ENCODE results near the gene SORCS2.

The SORCS2 gene

GRCh38 chr4:7709431-7709830 is 517.1 kb downstream of the SORCS2 start:
- no peak for DNase-seq

- DNase-seq, result no peak
Observed at GRCh38 chr4:7710126-7710525, 517.8 kb downstream of the SORCS2 start.

DNA sequence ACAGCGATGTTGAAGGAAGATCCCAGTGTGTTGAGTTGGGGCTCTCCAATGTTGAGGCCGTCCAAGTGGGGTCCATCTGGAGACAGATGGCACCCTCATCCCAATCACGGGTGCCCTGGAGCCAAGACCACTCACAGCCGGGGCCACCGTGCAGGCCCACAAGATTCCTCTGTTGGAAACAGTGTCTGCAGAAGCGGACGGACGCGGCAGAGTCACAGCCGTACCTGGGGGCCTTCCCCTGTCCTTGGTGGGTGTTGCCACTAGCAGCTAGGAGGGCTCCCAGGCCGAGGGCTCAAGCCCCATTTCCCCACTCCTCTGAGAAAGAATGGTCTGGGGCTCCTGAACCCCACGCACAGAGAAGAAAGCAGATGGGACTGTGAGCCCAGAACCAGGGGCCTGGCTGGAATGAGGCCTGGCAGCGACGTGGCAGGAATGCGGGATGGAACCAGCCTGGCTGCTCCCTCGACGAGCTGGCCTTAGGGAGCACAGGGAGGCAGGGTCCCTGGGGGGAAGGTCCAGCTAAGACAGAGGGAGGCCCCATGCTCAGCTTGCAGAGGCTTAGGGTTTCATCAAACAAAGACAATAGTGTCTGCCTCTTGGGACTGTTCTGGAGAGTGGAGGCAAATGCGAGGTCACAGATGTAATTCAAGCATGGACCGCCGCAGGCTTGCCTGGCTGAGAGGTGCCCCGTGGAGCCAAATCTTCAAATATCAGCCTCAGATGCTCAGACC is 518.4 kb downstream of the SORCS2 start:
- no peak for DNase-seq

DNA sequence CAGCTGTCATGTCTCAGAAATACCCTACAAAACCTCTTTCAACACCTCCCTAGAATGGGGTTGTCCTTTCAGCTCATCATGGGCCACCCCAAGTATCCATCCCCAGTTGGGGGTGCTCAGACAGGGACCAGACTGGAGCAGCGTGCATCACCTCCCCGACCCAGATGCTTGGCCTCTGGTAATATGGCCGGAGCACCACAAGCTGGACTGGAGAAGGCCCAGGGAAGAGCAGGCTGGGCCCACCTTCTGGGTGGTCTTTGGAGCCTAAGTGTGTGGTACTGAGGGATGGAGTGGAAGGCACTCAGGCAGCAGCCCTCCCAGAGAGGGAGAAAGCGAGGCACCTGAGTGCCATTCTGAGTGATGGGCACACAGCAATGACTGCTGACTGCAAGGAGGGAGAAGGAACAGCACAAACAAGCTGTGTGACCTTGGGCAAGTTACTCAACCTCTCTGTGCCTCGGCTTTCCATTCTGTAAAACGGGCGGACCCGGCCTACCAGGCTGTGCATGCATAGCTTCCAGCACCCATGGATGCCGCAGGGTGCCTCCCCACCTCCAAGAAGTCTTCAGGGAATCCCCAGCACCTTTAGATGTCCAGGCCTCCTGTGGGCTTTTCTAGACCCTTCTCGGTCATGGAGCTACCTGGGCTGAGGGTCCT is 519.1 kb downstream of the SORCS2 start:
- no peak for DNase-seq

DNA sequence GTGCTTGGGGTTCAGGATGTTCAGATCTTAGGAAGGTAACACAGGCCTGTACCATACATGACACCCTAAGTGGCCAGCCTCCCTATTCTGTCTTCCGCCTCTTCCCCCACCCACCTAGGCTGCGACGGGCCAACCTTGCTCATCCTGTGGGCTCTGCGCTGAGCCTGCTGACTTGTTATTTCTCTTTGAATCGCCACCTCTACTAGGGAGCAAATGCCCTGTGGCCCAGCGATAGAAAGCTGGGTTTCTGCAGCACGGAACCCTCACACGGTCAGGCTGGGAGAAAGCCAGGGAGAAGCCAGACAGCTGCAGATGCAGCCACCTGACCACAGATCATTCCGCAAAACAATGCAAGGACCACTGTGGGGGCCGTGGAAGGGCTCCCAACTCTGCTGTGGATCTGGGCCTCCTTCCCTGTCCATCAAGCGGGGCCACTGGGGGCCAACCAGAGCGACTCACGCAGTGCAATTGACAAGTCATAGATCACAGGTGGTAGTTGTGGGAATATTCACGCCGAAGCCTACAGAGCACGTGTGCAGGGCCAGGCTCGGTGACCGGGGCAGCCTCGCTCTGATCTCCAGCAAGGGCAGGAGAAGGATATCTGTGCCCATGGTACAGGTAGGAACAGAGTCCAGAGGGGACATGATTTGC is 519.8 kb downstream of the SORCS2 start:
- DNase-seq, result no peak

GRCh38 chr4:7713757-7714156 is 521.4 kb downstream of the SORCS2 start:
- no peak for DNase-seq

GRCh38 chr4:7714176-7714575 is 521.8 kb downstream of the SORCS2 start:
- DNase-seq, result no peak

DNA sequence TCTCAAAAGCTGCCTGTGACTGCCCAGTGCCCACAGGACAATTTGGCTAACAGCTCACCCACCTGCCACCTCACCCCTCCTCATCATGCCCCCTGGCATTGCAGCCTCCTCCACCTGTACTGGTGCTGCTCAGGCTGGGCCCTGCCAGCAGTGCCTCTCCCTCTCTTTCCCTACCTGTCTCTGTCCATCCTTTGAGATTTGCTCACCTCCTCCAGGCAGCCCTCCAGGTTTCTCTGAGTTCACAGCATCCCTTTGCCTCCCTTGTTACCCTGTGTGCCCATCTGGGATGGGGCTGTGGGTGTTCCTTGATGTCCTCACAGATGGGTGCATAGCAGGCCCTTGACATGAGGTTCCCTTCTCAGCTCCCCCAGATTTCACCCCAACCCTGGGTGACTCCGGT is 522.4 kb downstream of the SORCS2 start:
- DNase-seq, result no peak

DNA sequence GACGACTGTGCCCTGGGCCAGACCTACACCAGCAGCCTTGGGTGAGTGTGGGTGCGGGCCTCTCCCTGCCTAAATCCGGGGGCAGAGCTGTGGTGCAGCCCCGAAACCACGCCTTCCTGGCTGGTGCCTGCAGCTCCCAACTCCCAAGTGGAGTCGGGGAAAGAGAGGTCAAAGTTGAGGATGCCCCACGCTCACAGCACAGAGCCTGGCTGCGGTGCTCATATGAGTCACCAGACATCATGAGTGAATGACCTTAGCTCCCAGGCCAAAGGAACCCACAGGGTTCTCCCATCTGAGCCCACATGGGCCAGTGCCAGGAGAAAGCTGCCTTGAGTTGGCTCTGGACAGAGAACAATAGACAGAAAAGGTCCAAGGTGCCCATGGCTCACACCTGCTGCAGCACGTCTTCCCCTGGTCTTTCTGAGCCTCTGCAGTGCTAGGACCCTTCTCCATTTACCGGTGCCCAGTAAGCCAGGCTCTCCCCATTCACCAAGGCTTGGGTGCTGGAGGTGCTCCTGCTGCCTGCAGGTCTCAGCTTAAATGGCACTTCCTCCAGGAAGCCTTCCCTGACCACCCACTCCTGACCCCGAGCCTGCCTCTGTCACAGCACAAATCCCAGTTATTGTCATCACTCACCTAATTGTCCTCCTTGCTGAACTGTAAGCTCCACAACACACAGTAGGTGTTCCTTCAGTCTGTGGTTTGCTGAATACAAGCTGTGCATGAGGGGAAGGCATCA is 523.1 kb downstream of the SORCS2 start:
- DNase-seq, result peak; percentile 71 to 82 (median 80)

GRCh38 chr4:7716010-7716721 is 523.8 kb downstream of the SORCS2 start:
- DNase-seq, result peak; percentile 88 to 96 (median 95)

- no peak for DNase-seq
Observed at GRCh38 chr4:7717161-7717560, 524.8 kb downstream of the SORCS2 start.

DNA sequence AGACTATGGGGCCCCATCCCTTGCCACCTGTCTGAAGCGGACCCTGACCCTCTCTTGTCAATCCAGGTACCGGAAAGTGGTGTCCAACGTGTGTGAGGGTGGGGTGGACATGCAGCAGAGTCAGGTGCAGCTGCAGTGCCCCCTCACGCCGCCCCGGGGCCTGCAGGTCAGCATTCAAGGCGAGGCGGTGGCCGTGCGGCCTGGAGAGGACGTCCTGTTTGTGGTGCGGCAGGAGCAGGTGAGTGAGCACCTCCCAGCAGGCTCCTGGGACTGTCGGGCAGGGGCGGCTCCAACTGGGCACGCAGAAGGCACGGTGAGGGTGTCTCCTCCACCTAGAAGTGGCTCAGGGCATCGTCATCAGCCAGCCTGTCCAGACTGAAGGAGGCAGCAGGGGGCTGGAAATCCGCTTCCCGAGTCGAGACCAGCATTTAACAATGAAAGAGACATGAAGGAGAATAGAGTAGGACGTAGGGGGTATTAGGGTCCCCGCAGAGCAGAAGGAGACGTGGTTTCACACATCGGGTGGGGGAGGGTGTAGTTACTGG is 525.7 kb downstream of the SORCS2 start:
- no peak for DNase-seq

DNA sequence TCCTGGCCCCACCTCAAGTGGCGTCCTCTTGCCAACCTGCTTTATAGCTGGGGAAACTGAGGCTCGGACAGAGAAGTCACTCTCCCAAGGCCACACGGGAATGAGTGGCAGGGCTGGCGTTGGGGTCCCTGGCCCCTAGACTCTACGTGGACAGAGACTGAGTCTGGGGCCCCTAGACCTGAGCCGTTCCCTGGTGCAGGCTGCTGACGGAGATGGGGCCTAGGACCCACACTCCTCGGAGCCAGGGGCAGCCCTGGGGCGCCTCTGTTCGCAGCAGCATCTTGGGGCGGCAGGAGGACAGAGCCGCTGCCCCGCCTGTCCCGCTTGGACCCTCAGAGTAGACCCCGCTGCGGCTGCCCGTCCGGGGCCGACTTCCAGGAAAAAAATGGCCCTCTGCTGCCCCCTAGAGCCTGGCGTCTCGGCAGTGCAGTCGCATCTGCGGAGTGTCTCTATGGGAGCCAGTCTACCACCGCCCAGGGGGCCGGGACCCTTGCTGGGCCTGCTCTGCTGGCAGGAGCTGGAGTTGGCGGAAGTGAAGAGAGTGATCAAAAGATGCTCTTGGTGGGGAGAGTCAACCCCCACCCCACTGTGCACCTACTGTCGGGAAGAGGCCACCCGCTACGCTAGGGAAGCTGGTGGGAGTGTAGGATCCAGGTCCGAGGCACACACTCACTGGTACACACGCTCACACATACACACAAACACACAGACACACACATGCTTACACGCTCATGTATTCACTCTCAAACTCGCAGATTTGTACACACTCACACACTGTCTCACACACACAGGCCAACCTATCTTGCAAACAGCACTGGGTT is 527.2 kb downstream of the SORCS2 start:
- DNase-seq, result peak; percentile 59 to 80 (median 75)

- DNase-seq, result peak in 1 of 3 donors; percentile 29
Observed at GRCh38 chr4:7721984-7722551, 529.7 kb downstream of the SORCS2 start.

DNA sequence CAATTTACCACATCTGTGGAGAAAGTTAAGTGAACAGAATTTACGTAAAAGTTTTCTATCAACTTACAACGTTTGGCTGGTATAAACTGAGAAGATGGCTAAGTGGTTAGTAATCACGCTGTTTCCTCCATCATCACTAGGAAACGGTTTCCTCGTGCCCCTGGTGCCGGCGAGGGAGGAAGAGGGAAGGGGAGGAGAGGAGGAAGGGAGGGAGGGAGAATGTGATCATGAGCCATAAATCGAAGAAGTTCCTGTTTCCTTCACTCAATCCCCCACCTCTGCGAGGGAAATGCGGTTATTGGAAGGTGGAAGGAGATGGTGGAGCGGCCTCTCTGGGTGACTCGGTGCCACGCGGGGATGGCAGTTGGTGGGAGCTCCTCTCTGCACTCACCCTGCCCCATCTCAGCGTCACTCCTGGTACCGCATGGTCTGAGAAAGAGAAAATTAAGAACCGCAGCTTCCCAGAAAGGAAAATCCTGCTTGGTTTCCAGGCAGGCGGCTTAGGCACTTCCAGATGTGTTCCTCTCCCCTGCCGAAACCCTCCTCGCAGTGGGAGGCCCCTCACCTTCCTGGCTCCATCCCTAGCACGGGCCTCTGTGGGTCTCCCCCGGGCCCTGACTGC is 530.5 kb downstream of the SORCS2 start:
- DNase-seq, result peak; percentile 59 to 71 (median 62)

DNA sequence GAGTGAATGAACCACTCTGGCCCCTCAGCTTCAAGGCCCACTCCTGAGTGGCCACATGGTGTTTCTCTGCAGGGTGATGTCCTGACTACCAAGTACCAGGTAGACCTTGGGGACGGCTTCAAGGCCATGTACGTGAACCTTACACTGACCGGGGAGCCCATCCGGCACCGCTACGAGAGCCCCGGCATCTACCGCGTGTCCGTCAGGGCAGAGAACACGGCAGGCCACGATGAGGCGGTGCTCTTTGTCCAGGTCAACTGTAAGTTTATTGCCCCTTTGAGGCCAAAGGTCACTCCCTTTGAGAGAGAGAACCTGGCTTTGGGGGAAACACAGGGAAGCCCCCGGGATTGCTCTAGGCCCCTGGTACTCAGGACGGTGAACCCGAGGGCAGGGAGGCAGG is 531.3 kb downstream of the SORCS2 start:
- no peak for DNase-seq

DNA sequence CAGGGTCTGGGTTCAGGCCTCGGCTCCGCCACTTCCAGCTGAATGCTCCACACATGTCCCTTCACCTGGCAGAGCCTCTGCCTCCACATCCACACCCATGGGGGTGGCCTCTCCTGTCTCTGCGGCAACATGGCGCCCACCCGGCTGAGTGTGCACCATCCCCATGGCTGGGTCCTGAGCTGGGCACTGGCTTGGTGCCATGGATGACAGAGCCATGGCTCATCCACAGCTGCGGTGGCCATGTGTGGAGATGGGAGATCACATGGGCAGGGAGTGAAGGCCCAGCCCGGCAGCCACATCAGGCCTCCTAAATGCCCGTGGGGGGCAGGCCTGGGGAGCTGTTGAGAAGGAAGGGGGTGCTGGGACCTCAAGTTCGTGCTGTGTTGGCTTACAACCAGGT is 533.6 kb downstream of the SORCS2 start:
- no peak for DNase-seq

DNA sequence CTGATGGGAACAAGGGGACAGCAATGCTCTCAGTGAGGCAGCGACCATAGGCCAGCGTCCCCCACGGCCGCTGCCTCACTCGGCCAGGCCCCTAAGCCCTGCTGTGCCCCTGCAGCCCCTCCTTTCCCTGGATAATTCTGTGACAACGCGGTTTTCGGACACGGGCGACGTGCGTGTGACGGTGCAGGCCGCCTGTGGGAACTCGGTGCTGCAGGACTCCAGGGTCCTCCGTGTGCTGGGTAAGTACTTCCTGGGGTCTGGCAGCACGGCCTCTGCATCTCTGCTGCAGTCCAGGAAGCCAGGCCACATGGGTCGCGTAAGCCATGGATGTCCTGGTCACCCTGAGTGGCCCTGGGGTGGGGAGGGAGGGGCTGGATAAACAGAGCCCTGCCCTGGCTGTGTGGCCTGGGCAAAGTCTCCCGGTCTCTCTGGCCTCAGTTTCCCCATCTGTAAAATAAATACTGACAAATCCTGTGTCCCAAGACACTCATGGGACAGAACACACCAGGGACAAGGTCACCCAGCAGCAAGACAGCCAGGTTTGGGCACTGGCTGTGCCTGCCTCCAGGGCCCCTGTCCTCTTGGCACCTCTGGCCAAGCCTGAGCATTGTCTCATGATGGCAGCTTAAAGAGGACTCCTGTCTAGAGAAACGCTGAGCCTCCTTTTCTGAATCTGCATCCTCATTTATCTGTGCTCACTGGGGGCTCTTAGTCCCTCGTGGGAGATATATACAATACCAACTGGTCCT is 534.5 kb downstream of the SORCS2 start:
- DNase-seq, result no peak

- no peak for DNase-seq
Observed at GRCh38 chr4:7727749-7728148, 535.4 kb downstream of the SORCS2 start.

DNA sequence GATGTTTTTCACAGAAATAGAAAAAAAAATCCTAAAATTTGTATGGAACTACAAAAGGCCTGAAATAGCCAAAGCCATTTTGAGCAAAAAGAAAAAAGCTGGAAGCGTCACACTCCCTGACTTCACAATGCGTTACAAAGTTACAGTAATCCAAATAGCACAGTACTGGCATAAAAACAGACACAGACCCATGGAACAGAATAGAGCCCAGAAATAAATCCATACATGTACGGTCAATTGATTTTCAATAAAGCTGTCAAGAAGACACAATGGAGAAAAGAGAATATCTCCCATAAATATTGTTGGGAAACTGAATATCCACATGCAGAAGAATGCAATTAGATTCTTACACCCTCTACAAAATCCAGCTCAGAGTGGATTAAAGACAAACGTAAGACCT is 539.1 kb downstream of the SORCS2 start:
- DNase-seq, result no peak

All from suppressor macrophage treated with lipopolysaccharide for 1 hour (primary cell).